CD14-positive monocyte (primary cell): Measurements from ENCODE around the gene KDM7A. TPM values are rescaled to one million over a fixed set of nuclear protein-coding genes. Genes with fewer than 3 reads are reported as not detected.
A peak's percentile ranks its signal among the peaks of the same experiment; 100 is the strongest.

Experiments
- DNase-seq, 3 donors: peaks; one replicate each; pipeline ENCODE4 v3.0.0-alpha.2; 2011 to 2022
- H2AFZ ChIP-seq: 2 replicates; pipeline ENCODE4 v1.6.0; 2012; ENCODE audit warnings: mild to moderate bottlenecking, low read depth, low read length, inconsistent platforms; ENCODE audit not compliant: insufficient read depth, poor library complexity, severe bottlenecking
- H3K27ac ChIP-seq, 2 donors: 1 replicate in 1 of 2; 2 replicates in 1 of 2; pipeline ENCODE4 v1.5.1; 2012 to 2013; ENCODE audit warnings: low read length in 2 of 2, control low read depth in 1 of 2, inconsistent platforms in 1 of 2, low read depth in 1 of 2, mild to moderate bottlenecking in 1 of 2
- H3K27me3 ChIP-seq, 2 donors: one replicate each; pipeline versions ENCODE4 v1.6.0 to v1.6.1; 2011 to 2013; ENCODE audit warnings: low read length in 2 of 2; ENCODE audit not compliant: control insufficient read depth in 2 of 2, insufficient read depth in 2 of 2
- H3K36me3 ChIP-seq, 2 donors: replicated peaks in 1 of 2; 1 replicate in 1 of 2; 2 replicates in 1 of 2; pipeline versions ENCODE4 v1.5.1 to v1.6.1; 2012 to 2013; ENCODE audit warnings: low read length in 2 of 2, control low read depth in 1 of 2, inconsistent platforms in 1 of 2, mild to moderate bottlenecking in 1 of 2; ENCODE audit not compliant: insufficient read depth in 2 of 2, control insufficient read depth in 1 of 2
- H3K4me1 ChIP-seq, 2 donors: 1 replicate in 1 of 2; 2 replicates in 1 of 2; pipeline versions ENCODE4 v1.5.1 to v1.6.1; 2012 to 2013; ENCODE audit warnings: low read length in 2 of 2, control low read depth in 1 of 2, inconsistent platforms in 1 of 2, mild to moderate bottlenecking in 1 of 2, moderate library complexity in 1 of 2; ENCODE audit not compliant: insufficient read depth in 2 of 2, control insufficient read depth in 1 of 2
- H3K4me2 ChIP-seq: replicated peaks from 2 replicates; pipeline ENCODE3; 2012; ENCODE audit warnings: low read length, moderate library complexity, mild to moderate bottlenecking; ENCODE audit not compliant: poor library complexity, severe bottlenecking; ENCODE audit errors: extremely low read depth
- H3K4me3 ChIP-seq, 3 experiments: fragments of 200-600 bp in 1 of 3; sonication (generic) in 1 of 3; replicated peaks in 1 of 3; 1 replicate in 2 of 3; 2 replicates in 1 of 3; pipeline ENCODE4 v1.5.1; 2011 to 2013; ENCODE audit warnings: low read length in 3 of 3, mild to moderate bottlenecking in 3 of 3, control low read depth in 2 of 3, low read depth in 2 of 3, inconsistent platforms in 1 of 3, moderate library complexity in 1 of 3
- H3K79me2 ChIP-seq: 2 replicates; pipeline ENCODE4 v1.6.0; 2012; ENCODE audit warnings: mild to moderate bottlenecking, control low read depth, inconsistent platforms, low read length, moderate library complexity; ENCODE audit not compliant: insufficient read depth
- H3K9ac ChIP-seq: 2 replicates; pipeline ENCODE4 v1.6.0; 2017; ENCODE audit warnings: low read length, mild to moderate bottlenecking; ENCODE audit not compliant: insufficient read depth, poor library complexity, severe bottlenecking
- H3K9me3 ChIP-seq, 2 donors: replicated peaks in 1 of 2; 1 replicate in 1 of 2; 2 replicates in 1 of 2; pipeline versions ENCODE4 v1.5.1 to v1.6.1; 2012 to 2013; ENCODE audit warnings: low read length in 2 of 2, control low read depth in 1 of 2; ENCODE audit not compliant: control insufficient read depth in 1 of 2, insufficient read depth in 1 of 2
- H4K20me1 ChIP-seq: 2 replicates; pipeline ENCODE4 v1.6.0; 2012; ENCODE audit warnings: mild to moderate bottlenecking, low read length, control low read depth, moderate library complexity; ENCODE audit not compliant: insufficient read depth
- H3K27ac Mint-ChIP-seq, 7 donors: one replicate each; pipeline ENCODE4 v1.8.0; 2020; ENCODE audit warnings: mild to moderate bottlenecking in 7 of 7, mixed read lengths in 7 of 7, moderate library complexity in 6 of 7, inconsistent platforms in 2 of 7
- H3K27me3 Mint-ChIP-seq, 3 donors: one replicate each; pipeline ENCODE4 v1.8.0; 2021 to 2022; ENCODE audit warnings: low read depth in 3 of 3, mild to moderate bottlenecking in 3 of 3, mixed read lengths in 3 of 3, moderate library complexity in 3 of 3, inconsistent platforms in 1 of 3
- H3K36me3 Mint-ChIP-seq, 2 donors: one replicate each; pipeline ENCODE4 v1.8.0; 2020; ENCODE audit warnings: mixed read lengths in 2 of 2, inconsistent platforms in 1 of 2, mild to moderate bottlenecking in 1 of 2
- H3K4me1 Mint-ChIP-seq: one replicate; pipeline ENCODE4 v1.8.0; 2020; ENCODE audit warnings: mild to moderate bottlenecking, mixed read lengths
- H3K4me3 Mint-ChIP-seq, 2 donors: one replicate each; pipeline ENCODE4 v1.8.0; 2020; ENCODE audit warnings: mild to moderate bottlenecking in 2 of 2, mixed read lengths in 2 of 2, moderate library complexity in 1 of 2
- H3K9me3 Mint-ChIP-seq, 7 donors: one replicate each; pipeline ENCODE4 v1.8.0; 2020 to 2022; ENCODE audit warnings: mixed read lengths in 7 of 7, mild to moderate bottlenecking in 6 of 7, moderate library complexity in 6 of 7, inconsistent platforms in 2 of 7
- CTCF ChIP-seq: fragments of 200-600 bp; IDR thresholded peaks from one replicate; pipeline ENCODE4 v1.8.0; 2022; ENCODE audit warnings: antibody characterized with exemption, mild to moderate bottlenecking
- WGBS: methylation state at CpG from one replicate; pipeline ENCODE4 v1.1.5; 2013; ENCODE audit warnings: missing lambda C conversion rate; ENCODE audit not compliant: insufficient coverage; 5-methylcytosine and 5-hydroxymethylcytosine counted together
- intact Hi-C, 2 donors: fragments of 100-400 bp; cut with micrococcal nuclease; formaldehyde crosslinking; loops; one replicate each; pipeline versions ENCODE4 v1.15.0 to v1.15.1; 2023
- polyA plus RNA-seq, 3 donors: library from polyadenylated mRNA; depleted of rRNA in 1 of 3; unstranded in 2 of 3; stranded (reverse) in 1 of 3; fragments of 300-500 nt in 2 of 3; fragments of >200 nt in 1 of 3; fragmentation: Illumina TruSeq in 2 of 3; gene quantifications; 1 replicate in 2 of 3; 2 replicates in 1 of 3; pipeline ENCODE4 v1.2.3, GENCODE V29; 2012 to 2021

KDM7A gene
- polyA plus RNA-seq, 3 donors, result 4.9 to 37.9 (median 7.9) TPM

GRCh38 chr7:140039066-140039465, 137.7 kb downstream of the KDM7A start:
- Mint-ChIP-seq H3K27ac (peak overlapping the region in 1 of 7 donors; percentile 41), H3K36me3 (peaks cover 89 to 94% of the 10 kb centered on the region in 2 donors), H3K27me3 (peaks cover 0 to 7% (median 0%) of the 10 kb centered on the region in 3 donors), H3K4me1 (peaks cover 30% of the 10 kb centered on the region), H3K9me3 (peaks cover 0 to 3% (median 0%) of the 10 kb centered on the region in 7 donors), H3K4me3 (no peak overlapping the region)
- Histone ChIP-seq H3K9ac (no peak overlapping the region), H3K4me1 (peaks cover 14 to 25% of the 10 kb centered on the region in 2 donors), H3K79me2 (no peaks in the 10 kb centered on the region), H3K36me3 (peaks cover 46 to 93% of the 10 kb centered on the region in 2 donors), H3K27ac (no peak overlapping the region), H3K27me3 (no peaks in the 10 kb centered on the region), H2AFZ (no peak overlapping the region), H3K4me2 (no peak overlapping the region), H4K20me1 (peaks cover 84% of the 10 kb centered on the region), H3K9me3 (no peaks in the 10 kb centered on the region), H3K4me3 (no peak overlapping the region)
- WGBS, result 97% methylated on average over 3 of the region's 7 CpGs
- no peak for TF ChIP-seq CTCF
- intact Hi-C loops, result no loop called here
- DNase-seq, result no peak

- no peak overlapping the region for H3K4me3 Mint-ChIP-seq
- H3K9me3 Mint-ChIP-seq, result peaks cover 0 to 7% (median 0%) of the 10 kb centered on the region in 7 donors
- peak overlapping the region in 1 of 2 donors; percentile 34 for H3K27ac ChIP-seq
Measured at GRCh38 chr7:140036224-140036962, 140.4 kb downstream of the KDM7A start.

More at GRCh38 chr7:140036224-140036962, 140.4 kb downstream of the KDM7A start:
- 13% methylated on average over 4 of the region's 11 CpGs for WGBS
- no peak for DNase-seq
- Histone ChIP-seq H3K36me3 (peaks cover 49 to 83% of the 10 kb centered on the region in 2 donors), H3K27me3 (no peaks in the 10 kb centered on the region), H3K9ac (no peak overlapping the region), H4K20me1 (peaks cover 63% of the 10 kb centered on the region), H3K9me3 (no peaks in the 10 kb centered on the region), H3K4me2 (no peak overlapping the region), H2AFZ (no peak overlapping the region), H3K79me2 (no peaks in the 10 kb centered on the region), H3K4me3 (no peak overlapping the region), H3K4me1 (peaks cover 17 to 24% of the 10 kb centered on the region in 2 donors)
- no peak for TF ChIP-seq CTCF
- peaks cover 25% of the 10 kb centered on the region for H3K4me1 Mint-ChIP-seq
- intact Hi-C loops, result no loop called here
- H3K36me3 Mint-ChIP-seq, result peaks cover 85 to 96% of the 10 kb centered on the region in 2 donors
- peak overlapping the region in 6 of 7 donors; percentile 8 to 69 (median 52) for H3K27ac Mint-ChIP-seq
- H3K27me3 Mint-ChIP-seq, result peaks cover 0 to 6% (median 0%) of the 10 kb centered on the region in 3 donors
